ENCODE data around the gene TRIM3.

TRIM3 gene

DNA sequence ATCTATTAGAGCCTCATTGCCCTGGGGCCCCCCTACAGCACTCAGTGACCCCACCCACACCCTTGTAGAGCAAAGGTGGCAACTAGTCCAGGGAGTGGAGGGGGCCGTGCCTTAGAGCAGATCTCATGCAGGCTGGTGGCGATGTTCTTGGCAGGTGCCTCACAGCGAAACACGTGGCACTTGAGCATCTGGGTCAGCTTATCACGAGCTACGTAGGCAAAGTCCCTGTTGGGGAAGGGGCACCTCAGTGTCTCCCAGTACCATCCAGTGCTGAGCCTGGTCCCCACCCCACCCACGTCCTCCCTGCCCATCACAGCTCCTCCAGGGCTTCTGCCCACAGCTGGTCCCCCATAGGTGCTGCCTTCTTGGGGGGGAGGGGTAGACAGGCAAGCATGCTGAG is 72.3 kb downstream of the TRIM3 start:
- no peak for DNase-seq (ENCODE audit: low read depth)

DNA sequence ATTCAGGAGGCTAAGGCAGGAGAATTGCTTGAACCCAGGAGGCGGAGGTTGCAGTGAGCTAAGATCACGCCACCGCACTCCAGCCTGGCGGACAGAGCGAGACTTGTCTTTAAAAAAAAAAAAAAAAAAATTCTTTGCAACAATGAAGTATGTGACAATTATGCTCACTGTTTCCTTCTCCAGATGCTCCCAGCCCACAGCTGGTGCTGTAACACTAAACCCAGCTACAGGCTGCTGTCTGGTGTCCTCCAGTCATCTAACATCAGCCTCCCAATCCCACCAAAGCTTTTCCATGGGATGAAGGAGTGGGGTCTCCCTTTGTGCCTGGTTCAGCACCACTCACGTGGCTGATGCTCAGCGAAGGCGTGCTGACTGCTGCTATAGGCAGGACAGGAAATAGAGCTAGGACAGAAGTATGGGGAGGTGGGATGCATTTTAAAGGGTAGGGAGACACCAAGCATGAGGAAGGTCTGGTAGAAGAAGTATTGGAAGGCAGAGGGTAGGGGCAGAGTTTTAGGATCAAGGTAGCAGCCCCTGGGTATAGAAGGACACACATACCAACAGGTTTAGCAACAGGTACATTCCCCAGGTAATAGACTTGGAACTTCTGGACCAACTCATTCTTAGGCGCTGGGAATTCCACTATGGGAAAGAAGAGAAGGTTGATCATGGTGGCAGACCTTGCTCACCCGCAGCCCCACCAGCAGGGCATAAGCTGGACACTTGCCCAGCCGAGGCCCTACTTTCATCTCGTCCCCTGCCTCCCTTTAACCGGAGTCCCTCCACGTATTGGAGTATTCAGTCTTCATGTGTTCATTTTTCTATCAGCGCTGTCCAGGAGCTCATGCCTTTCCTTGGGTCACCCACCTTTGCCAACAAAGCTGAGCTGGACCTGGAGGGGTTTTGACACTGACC is 73.1 kb downstream of the TRIM3 start:
- DNase-seq (ENCODE audit: low read depth): no peak
